Erythroblast (primary cell): ENCODE data around the gene PLXNA1.

Experiments used
- GATA1 ChIP-seq: IDR thresholded peaks from 2 replicates; pipeline ENCODE4 v1.6.1; 2011; ENCODE audit warnings: low read depth, mild to moderate bottlenecking, control low read depth, low read length, moderate library complexity
- POLR2A ChIP-seq: IDR thresholded peaks from 2 replicates; pipeline ENCODE4 v1.6.1; 2011; ENCODE audit warnings: mild to moderate bottlenecking, low read length

- no peak for TF ChIP-seq POLR2A
- TF ChIP-seq GATA1, result no peak
These were observed 12.8 kb upstream of the PLXNA1 start for GRCh38 chr3:126970101-126970500.
